Mesenchymal stem cell (in vitro differentiated cells and primary cell): ENCODE results near the gene PTPRN2.

Source experiments
- DNase-seq: peaks from one replicate; pipeline ENCODE4 v3.0.0-alpha.2; 2013
- H2AFZ ChIP-seq: one replicate; pipeline ENCODE4 v1.6.1; 2013; ENCODE audit warnings: low read depth, mild to moderate bottlenecking, control low read depth, inconsistent platforms, low read length, moderate library complexity
- H2AK5ac ChIP-seq: 2 replicates; pipeline ENCODE4 v1.6.1; 2013; ENCODE audit warnings: low read length, moderate library complexity, mild to moderate bottlenecking, inconsistent platforms; ENCODE audit not compliant: severe bottlenecking
- H2BK120ac ChIP-seq: one replicate; pipeline ENCODE4 v1.6.1; 2013; ENCODE audit warnings: low read depth, mild to moderate bottlenecking, inconsistent platforms, low read length, moderate library complexity
- H2BK12ac ChIP-seq, 2 experiments: one replicate each; pipeline ENCODE4 v1.6.1; 2013; ENCODE audit warnings: inconsistent platforms in 2 of 2, low read length in 2 of 2, mild to moderate bottlenecking in 2 of 2, moderate library complexity in 2 of 2, control low read depth in 1 of 2
- H2BK15ac ChIP-seq: one replicate; pipeline ENCODE4 v1.6.1; 2013; ENCODE audit warnings: mild to moderate bottlenecking, low read depth, inconsistent platforms; ENCODE audit not compliant: poor library complexity, severe bottlenecking
- H2BK5ac ChIP-seq: 2 replicates; pipeline ENCODE4 v1.6.1; 2013; ENCODE audit warnings: low read depth, mild to moderate bottlenecking, low read length, control low read depth, inconsistent platforms; ENCODE audit not compliant: poor library complexity, severe bottlenecking
- H3K14ac ChIP-seq, 2 experiments: one replicate each; pipeline ENCODE4 v1.6.1; 2013; ENCODE audit warnings: inconsistent platforms in 2 of 2, low read length in 2 of 2, control low read depth in 1 of 2, mild to moderate bottlenecking in 1 of 2, moderate library complexity in 1 of 2
- H3K18ac ChIP-seq, 2 experiments: one replicate each; pipeline ENCODE4 v1.6.1; 2013; ENCODE audit warnings: inconsistent platforms in 2 of 2, low read length in 2 of 2, control low read depth in 1 of 2, low read depth in 1 of 2, mild to moderate bottlenecking in 1 of 2
- H3K23ac ChIP-seq, 2 experiments: one replicate each; pipeline ENCODE4 v1.6.1; 2013; ENCODE audit warnings: inconsistent platforms in 2 of 2, low read length in 2 of 2, mild to moderate bottlenecking in 2 of 2, moderate library complexity in 2 of 2, control low read depth in 1 of 2
- H3K27ac ChIP-seq: 2 replicates; pipeline ENCODE4 v1.5.1; 2013; ENCODE audit warnings: mild to moderate bottlenecking, moderate library complexity, low read length, control low read depth, inconsistent platforms; ENCODE audit not compliant: poor library complexity, severe bottlenecking
- H3K27me3 ChIP-seq, 2 experiments: 2 replicates each; pipeline versions ENCODE4 v1.6.1 to v1.7.0; 2013; ENCODE audit warnings: low read length in 2 of 2, mild to moderate bottlenecking in 2 of 2, moderate library complexity in 2 of 2, control low read depth in 1 of 2, inconsistent platforms in 1 of 2; ENCODE audit not compliant: control insufficient read depth in 1 of 2, insufficient read depth in 1 of 2
- H3K36me3 ChIP-seq, 2 experiments: 2 replicates each; pipeline versions ENCODE4 v1.6.1 to v1.7.0; 2013; ENCODE audit warnings: low read length in 2 of 2, control low read depth in 1 of 2, inconsistent platforms in 1 of 2, low read depth in 1 of 2, mild to moderate bottlenecking in 1 of 2; ENCODE audit not compliant: insufficient read depth in 2 of 2, control insufficient read depth in 1 of 2
- H3K4ac ChIP-seq, 2 experiments: one replicate each; pipeline ENCODE4 v1.6.1; 2013; ENCODE audit warnings: inconsistent platforms in 2 of 2, low read length in 2 of 2, mild to moderate bottlenecking in 2 of 2, moderate library complexity in 2 of 2, control low read depth in 1 of 2, low read depth in 1 of 2
- H3K4me1 ChIP-seq: 2 replicates; pipeline ENCODE4 v1.6.1; 2013; ENCODE audit warnings: low read depth, low read length, control low read depth; ENCODE audit not compliant: control insufficient read depth, insufficient read depth
- H3K4me2 ChIP-seq: 2 replicates; pipeline ENCODE4 v1.6.1; 2013; ENCODE audit warnings: low read length, mild to moderate bottlenecking, inconsistent platforms; ENCODE audit not compliant: poor library complexity, severe bottlenecking
- H3K4me3 ChIP-seq, 2 experiments: 2 replicates each; pipeline versions ENCODE4 v1.5.1 to v1.7.0; 2013; ENCODE audit warnings: low read length in 2 of 2, mild to moderate bottlenecking in 2 of 2, control low read depth in 1 of 2, low read depth in 1 of 2; ENCODE audit not compliant: insufficient read depth in 1 of 2
- H3K79me1 ChIP-seq: replicated peaks from 2 replicates; pipeline ENCODE4 v1.6.1; 2013; ENCODE audit warnings: mild to moderate bottlenecking, control low read depth, low read length, inconsistent platforms; ENCODE audit not compliant: poor library complexity, severe bottlenecking
- H3K9ac ChIP-seq: 2 replicates; pipeline ENCODE4 v1.7.0; 2013; ENCODE audit warnings: mild to moderate bottlenecking, low read length, moderate library complexity
- H3K9me3 ChIP-seq: 2 replicates; pipeline ENCODE4 v1.7.0; 2013; ENCODE audit warnings: mild to moderate bottlenecking, low read length; ENCODE audit not compliant: control insufficient read depth
- H4K8ac ChIP-seq: one replicate; pipeline ENCODE4 v1.6.1; 2013; ENCODE audit warnings: inconsistent platforms, mild to moderate bottlenecking, low read length, moderate library complexity
- H4K91ac ChIP-seq: one replicate; pipeline ENCODE4 v1.6.1; 2013; ENCODE audit warnings: mild to moderate bottlenecking, low read length, inconsistent platforms
- WGBS: methylation state at CpG from one replicate; pipeline ENCODE4 v1.1.7; 2013; ENCODE audit warnings: mixed read lengths; 5-methylcytosine and 5-hydroxymethylcytosine counted together

The PTPRN2 gene

GRCh38 chr7:158384746-158385145 lies 202.9 kb downstream of the PTPRN2 start:
- WGBS = 63% methylated on average over 11 of the region's 11 CpGs
- H2AK5ac ChIP-seq = no peak overlapping the region

GRCh38 chr7:158383665-158384064 lies 204.0 kb downstream of the PTPRN2 start:
- DNase-seq = no peak
- Histone ChIP-seq H3K4ac (no peak overlapping the region), H2AK5ac (no peak overlapping the region), H3K27ac (no peak overlapping the region), H3K27me3 (peaks cover 0 to 10% of the 10 kb centered on the region in 2 experiments), H3K36me3 (no peaks in the 10 kb centered on the region), H3K9ac (no peak overlapping the region), H2BK15ac (no peak overlapping the region), H3K18ac (no peak overlapping the region), H3K4me2 (no peak overlapping the region), H2BK5ac (no peak overlapping the region), H2AFZ (no peak overlapping the region), H3K14ac (no peak overlapping the region), H3K4me1 (no peaks in the 10 kb centered on the region), H2BK12ac (no peak overlapping the region), H4K91ac (no peak overlapping the region), H3K23ac (no peak overlapping the region), H3K4me3 (no peak overlapping the region), H4K8ac (no peak overlapping the region), H3K9me3 (no peaks in the 10 kb centered on the region), H3K79me1 (no peaks in the 10 kb centered on the region), H2BK120ac (no peak overlapping the region)
- 78% methylated on average over 8 of the region's 8 CpGs for WGBS

More at GRCh38 chr7:158384746-158385145, 202.9 kb downstream of the PTPRN2 start:
- Histone ChIP-seq H3K27ac (no peak overlapping the region), H3K9me3 (no peaks in the 10 kb centered on the region), H3K14ac (no peak overlapping the region), H2BK12ac (no peak overlapping the region), H3K4me2 (no peak overlapping the region), H3K9ac (no peak overlapping the region), H3K4ac (no peak overlapping the region), H2BK15ac (no peak overlapping the region), H3K79me1 (no peaks in the 10 kb centered on the region), H3K27me3 (peaks cover 0 to 13% of the 10 kb centered on the region in 2 experiments), H3K23ac (no peak overlapping the region), H2AFZ (no peak overlapping the region), H3K4me1 (no peaks in the 10 kb centered on the region), H3K4me3 (no peak overlapping the region), H2BK5ac (no peak overlapping the region), H4K8ac (no peak overlapping the region), H2BK120ac (no peak overlapping the region), H3K36me3 (no peaks in the 10 kb centered on the region), H3K18ac (no peak overlapping the region), H4K91ac (no peak overlapping the region)
- DNase-seq = no peak

- H3K9ac ChIP-seq = no peak overlapping the region
- H2BK15ac ChIP-seq = no peak overlapping the region
- no peak overlapping the region for H2AK5ac ChIP-seq
- H3K4ac ChIP-seq = no peak overlapping the region
- H3K27me3 ChIP-seq = peaks cover 0 to 4% of the 10 kb centered on the region in 2 experiments
- H4K91ac ChIP-seq = no peak overlapping the region
- no peak overlapping the region for H2BK5ac ChIP-seq
- no peaks in the 10 kb centered on the region for H3K79me1 ChIP-seq
- H2BK120ac ChIP-seq = no peak overlapping the region
- H2AFZ ChIP-seq = no peak overlapping the region
- no peak overlapping the region for H3K18ac ChIP-seq
- H3K23ac ChIP-seq = no peak overlapping the region
- no peak overlapping the region for H3K27ac ChIP-seq
- no peak overlapping the region for H2BK12ac ChIP-seq
- H3K4me2 ChIP-seq = no peak overlapping the region
- no peaks in the 10 kb centered on the region for H3K36me3 ChIP-seq
- H3K4me3 ChIP-seq = no peak overlapping the region
- no peak overlapping the region for H3K14ac ChIP-seq
- no peaks in the 10 kb centered on the region for H3K9me3 ChIP-seq
- WGBS = 47% methylated on average over 9 of the region's 10 CpGs
- H3K4me1 ChIP-seq = no peaks in the 10 kb centered on the region
- DNase-seq = no peak
- H4K8ac ChIP-seq = no peak overlapping the region
Measured at GRCh38 chr7:158382363-158383254, 205.0 kb downstream of the PTPRN2 start.

GRCh38 chr7:158381956-158382355 lies 205.7 kb downstream of the PTPRN2 start:
- no peak overlapping the region for H3K23ac ChIP-seq
- no peak overlapping the region for H2AK5ac ChIP-seq
- DNase-seq = no peak
- no peak overlapping the region for H2BK5ac ChIP-seq
- no peak overlapping the region for H3K4me2 ChIP-seq
- no peak overlapping the region for H2BK15ac ChIP-seq
- no peak overlapping the region for H2AFZ ChIP-seq
- 77% methylated on average over 3 of the region's 3 CpGs for WGBS
- no peak overlapping the region for H3K18ac ChIP-seq
- H3K14ac ChIP-seq = no peak overlapping the region
- H3K27ac ChIP-seq = no peak overlapping the region
- H3K9me3 ChIP-seq = no peaks in the 10 kb centered on the region
- no peak overlapping the region for H2BK120ac ChIP-seq
- no peak overlapping the region for H3K9ac ChIP-seq
- no peak overlapping the region for H4K91ac ChIP-seq
- H3K4ac ChIP-seq = no peak overlapping the region
- H3K36me3 ChIP-seq = no peaks in the 10 kb centered on the region
- H3K79me1 ChIP-seq = no peaks in the 10 kb centered on the region
- H3K4me3 ChIP-seq = no peak overlapping the region
- no peaks in the 10 kb centered on the region for H3K4me1 ChIP-seq
- H3K27me3 ChIP-seq = no peaks in the 10 kb centered on the region
- H2BK12ac ChIP-seq = no peak overlapping the region
- no peak overlapping the region for H4K8ac ChIP-seq
